PC-3 (cell line): ENCODE results near the gene SH3RF1. TPM values are rescaled to one million over a fixed set of nuclear protein-coding genes. Genes with fewer than 3 reads are reported as not detected.
A peak's percentile ranks its signal among the peaks of the same experiment; 100 is the strongest.

Experiments used
- ATAC-seq: fragments of 200-7000 bp; cut with Tn5 transposase; 2 replicates; pipeline ENCODE4 v1.9.1; 2020; ENCODE audit warnings: mild to moderate bottlenecking, moderate library complexity
- BruUV-seq: library from RNA; stranded (reverse); fragments of 400-500 nt; replicated peaks from 2 replicates; lab custom pipeline; 2021; lab: Mats Ljungman, UMichigan
- CTCF ChIA-PET: fragments of 300-600 bp; sonication (Branson Sonifier 250); formaldehyde crosslinking; loops from one replicate; lab custom pipeline; 2022; ENCODE audit warnings: antibody characterized with exemption; lab: Charles Lee
- POLR2A ChIA-PET: fragments of 300-600 bp; sonication (Branson Sonifier 250); formaldehyde crosslinking; loops from one replicate; lab custom pipeline; 2022; ENCODE audit warnings: antibody characterized with exemption; ENCODE audit not compliant: unreplicated experiment; lab: Charles Lee
- DNase-seq: peaks from one replicate; pipeline ENCODE4 v3.0.0-alpha.2; 2015
- H2AFZ ChIP-seq: fragments of 300-600 bp; sonication (generic); 2 replicates; pipeline ENCODE4 v1.6.0; 2016; ENCODE audit warnings: antibody characterized with exemption, low read length
- H3F3A ChIP-seq: fragments of 300-600 bp; sonication (generic); one replicate; pipeline ENCODE4 v1.6.0; 2017; ENCODE audit warnings: antibody characterized with exemption, low read length, control low read depth, mild to moderate bottlenecking; ENCODE audit not compliant: unreplicated experiment
- H3K27ac ChIP-seq: fragments of 300-600 bp; sonication (generic); 2 replicates; pipeline ENCODE4 v1.5.1; 2016; ENCODE audit warnings: mild to moderate bottlenecking, low read length
- H3K27me3 ChIP-seq: fragments of 300-600 bp; sonication (generic); 2 replicates; pipeline ENCODE4 v1.6.1; 2016; ENCODE audit warnings: low read length, mixed read lengths
- H3K36me3 ChIP-seq: fragments of 300-600 bp; sonication (generic); 2 replicates; pipeline ENCODE4 v1.6.1; 2016; ENCODE audit warnings: low read depth, mixed run types, low read length, mixed read lengths
- H3K4me1 ChIP-seq: fragments of 300-600 bp; sonication (generic); 2 replicates; pipeline ENCODE4 v1.5.1; 2016; ENCODE audit warnings: low read length; ENCODE audit not compliant: insufficient read depth
- H3K4me2 ChIP-seq: fragments of 300-600 bp; sonication (generic); 2 replicates; pipeline ENCODE4 v1.6.0; 2016; ENCODE audit warnings: low read length
- H3K4me3 ChIP-seq: fragments of 300-600 bp; sonication (generic); 2 replicates; pipeline ENCODE4 v1.5.1; 2016; ENCODE audit warnings: mild to moderate bottlenecking, low read length, mixed read lengths
- H3K79me2 ChIP-seq: fragments of 300-600 bp; sonication (generic); 2 replicates; pipeline ENCODE4 v1.6.1; 2017; ENCODE audit warnings: low read length, mixed read lengths
- H3K9ac ChIP-seq: fragments of 300-600 bp; sonication (generic); 2 replicates; pipeline ENCODE4 v1.6.0; 2016; ENCODE audit warnings: mild to moderate bottlenecking, low read length
- H3K9me2 ChIP-seq: fragments of 300-600 bp; sonication (generic); replicated peaks from 2 replicates; pipeline ENCODE4 v1.6.1; 2016; ENCODE audit warnings: mixed run types, low read length, mixed read lengths
- H3K9me3 ChIP-seq: fragments of 300-600 bp; sonication (generic); 2 replicates; pipeline ENCODE4 v1.6.1; 2016; ENCODE audit warnings: low read length, mixed read lengths
- H4K20me1 ChIP-seq: fragments of 300-600 bp; sonication (generic); 2 replicates; pipeline ENCODE4 v1.6.1; 2016; ENCODE audit warnings: low read length, mixed read lengths
- CTCF ChIP-seq: fragments of 300-600 bp; sonication (generic); conservative IDR thresholded peaks from 2 replicates; pipeline ENCODE4 v1.5.1; 2017; ENCODE audit warnings: antibody characterized with exemption, low read depth, mild to moderate bottlenecking, low read length
- EZH2 ChIP-seq: fragments of 300-600 bp; sonication (generic); IDR thresholded peaks from one replicate; pipeline ENCODE4 v1.6.1; 2017; ENCODE audit warnings: antibody characterized with exemption, mild to moderate bottlenecking, low read length; ENCODE audit not compliant: unreplicated experiment
- EZH2phosphoT487 ChIP-seq: fragments of 300-600 bp; sonication (generic); IDR thresholded peaks from 2 replicates; pipeline ENCODE4 v1.6.1; 2018; ENCODE audit warnings: mild to moderate bottlenecking, antibody characterized with exemption, low read length, borderline replicate concordance
- intact Hi-C: fragments of 100-400 bp; cut with micrococcal nuclease; formaldehyde crosslinking; loops from 2 replicates; pipeline ENCODE4 v1.9.0; 2023
- total RNA-seq: library from RNA; depleted of rRNA; stranded (reverse); fragments of >200 nt; gene quantifications from 2 replicates; pipeline ENCODE4 v1.2.3, GENCODE V29; 2014

The SH3RF1 gene
- total RNA-seq, 1 experiment from 2014 or later = 21.0 TPM

GRCh38 chr4:169254546-169254983 lies 16.2 kb downstream of the SH3RF1 start:
- peaks cover 98% of the 10 kb centered on the region for H3K79me2 ChIP-seq
- no peaks in the 10 kb centered on the region; the same call in 1 of the 2 replicates for H3K36me3 ChIP-seq
- H3K4me3 ChIP-seq = peak overlapping the region; percentile 24
- no TSS peak for BruUV-seq
- POLR2A ChIA-PET = interaction anchor here (0.7 kb wide), 1 partner anchor 139 kb away, joined by 12 read pairs; no protein-coding TSS in a partner anchor
- no peaks in the 10 kb centered on the region for H4K20me1 ChIP-seq
- H3K27me3 ChIP-seq = no peaks in the 10 kb centered on the region
- H3K9ac ChIP-seq = peak overlapping the region; percentile 3; the same call in 1 of the 2 replicates
- DNase-seq (peak; percentile 79), ATAC-seq (peak; percentile 14; the same call in 1 of the 2 replicates)
- H3K4me1 ChIP-seq = peaks cover 87% of the 10 kb centered on the region
- TF ChIP-seq EZH2phosphoT487 (no peak), CTCF (no peak), EZH2 (no peak)
- peak overlapping the region; percentile 86 for H3K27ac ChIP-seq
- H3K4me2 ChIP-seq = peak overlapping the region; percentile 71
- intact Hi-C loops = no loop called here
- no peaks in the 10 kb centered on the region for H3K9me3 ChIP-seq
- H3F3A ChIP-seq = peaks cover 8% of the 10 kb centered on the region
- no peaks in the 10 kb centered on the region for H3K9me2 ChIP-seq
- no peak overlapping the region for H2AFZ ChIP-seq
- CTCF ChIA-PET = no interaction called here

DNA sequence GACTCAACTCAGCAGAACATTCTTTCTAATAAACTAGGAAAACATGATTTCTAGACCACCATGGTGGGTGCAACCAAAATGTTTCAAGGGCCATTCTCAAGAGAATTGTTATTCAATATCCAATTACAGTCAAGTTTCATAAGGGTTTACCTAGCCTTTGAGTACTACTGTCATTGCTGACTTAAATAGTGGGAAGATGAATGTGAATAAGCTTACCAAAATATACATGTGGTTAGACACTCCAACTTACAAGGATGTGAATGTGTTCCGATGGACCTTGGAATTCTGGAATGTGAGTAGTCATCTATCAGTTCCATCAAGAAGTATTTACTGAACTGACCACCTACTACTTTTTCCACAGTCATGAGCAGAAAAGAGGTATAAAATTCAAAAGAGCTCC lies 16.9 kb downstream of the SH3RF1 start:
- ChIA-PET POLR2A (no interaction called here), CTCF (no interaction called here)
- Histone ChIP-seq H3K9me3 (no peaks in the 10 kb centered on the region), H4K20me1 (no peaks in the 10 kb centered on the region), H3K27me3 (no peaks in the 10 kb centered on the region), H3K4me2 (peak overlapping the region; percentile 71), H2AFZ (no peak overlapping the region), H3K4me1 (peaks cover 93% of the 10 kb centered on the region), H3K4me3 (peak overlapping the region; percentile 24; the same call in 1 of the 2 replicates), H3F3A (peaks cover 8% of the 10 kb centered on the region), H3K27ac (peak overlapping the region; percentile 86), H3K9me2 (no peaks in the 10 kb centered on the region), H3K9ac (peak overlapping the region; percentile 3; the same call in 1 of the 2 replicates), H3K79me2 (peaks cover 98% of the 10 kb centered on the region), H3K36me3 (no peaks in the 10 kb centered on the region)
- no peak for TF ChIP-seq CTCF
- TF ChIP-seq EZH2phosphoT487 = no peak
- no peak for TF ChIP-seq EZH2
- DNase-seq (peak; percentile 76), ATAC-seq (no peak)
- BruUV-seq = no TSS peak
- intact Hi-C loops = no loop called here

DNA sequence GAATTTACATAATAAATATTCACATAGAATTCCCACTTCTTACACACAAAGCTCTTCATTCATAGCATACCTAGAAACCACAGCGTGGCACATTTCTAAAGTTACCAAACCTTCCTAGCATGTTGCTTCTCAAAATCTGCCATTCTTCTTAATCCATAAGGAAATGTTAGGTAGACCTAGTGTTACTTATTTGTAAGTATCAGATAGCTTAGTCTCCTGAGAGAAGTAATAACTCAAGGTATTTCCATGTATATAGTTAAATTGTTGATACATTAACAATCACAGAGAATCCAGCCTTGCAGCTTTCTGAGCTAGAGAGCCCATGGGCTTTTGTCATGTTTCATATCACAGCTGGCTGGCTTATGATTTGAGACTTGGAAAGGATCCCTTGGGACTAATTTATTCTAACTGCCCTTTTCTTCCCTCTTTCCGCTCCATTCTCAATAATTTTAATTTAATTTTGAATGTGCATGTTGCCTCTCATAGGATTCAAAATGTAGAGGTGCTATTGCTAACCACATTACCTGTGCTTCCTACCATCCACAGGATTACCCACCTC lies 17.6 kb downstream of the SH3RF1 start:
- CTCF ChIA-PET = no interaction called here
- Histone ChIP-seq H3K27me3 (no peaks in the 10 kb centered on the region), H3F3A (peaks cover 8% of the 10 kb centered on the region), H3K27ac (peak overlapping the region; percentile 86), H3K79me2 (peaks cover 98% of the 10 kb centered on the region), H4K20me1 (no peaks in the 10 kb centered on the region), H3K9me2 (no peaks in the 10 kb centered on the region), H3K36me3 (no peaks in the 10 kb centered on the region), H3K9ac (no peak overlapping the region; the same call in 1 of the 2 replicates), H3K4me3 (no peak overlapping the region), H3K4me1 (peaks cover 90% of the 10 kb centered on the region), H2AFZ (no peak overlapping the region), H3K9me3 (no peaks in the 10 kb centered on the region), H3K4me2 (peak overlapping the region; percentile 71)
- no TSS peak for BruUV-seq
- DNase-seq (no peak), ATAC-seq (no peak)
- POLR2A ChIA-PET = no interaction called here
- intact Hi-C loops = no loop called here
- no peak for TF ChIP-seq EZH2
- TF ChIP-seq CTCF = no peak
- TF ChIP-seq EZH2phosphoT487 = no peak
